Measurements from ENCODE around the gene TDRKH.

The TDRKH gene

GRCh38 chr1:151790071-151790939 lies at the start of gene TDRKH:
Gene TDRKH (minus strand): TSS chr1:151790500. CDS start chr1:151783022, 7,478 bp downstream.
- DNase-seq (ENCODE audit: low spot score): peak; percentile 99

- DNase-seq (ENCODE audit: low spot score): peak; percentile 93
These were observed 49.4 kb upstream of the TDRKH start, which contains the start of gene C2CD4D for GRCh38 chr1:151839457-151840403. Gene C2CD4D (minus strand): TSS chr1:151839820. CDS start chr1:151838989, 831 bp downstream.

GRCh38 chr1:151839082-151839412 lies 48.7 kb upstream of the TDRKH start:
- no peak for DNase-seq (ENCODE audit: low spot score)

GRCh38 chr1:151838222-151839081 lies 48.2 kb upstream of the TDRKH start:
- no peak for DNase-seq (ENCODE audit: low spot score)

- DNase-seq (ENCODE audit: low spot score): no peak
These were observed 47.6 kb upstream of the TDRKH start for GRCh38 chr1:151837884-151838221.

- no peak for DNase-seq (ENCODE audit: low spot score)
These were observed 46.9 kb upstream of the TDRKH start for GRCh38 chr1:151837197-151837596.

GRCh38 chr1:151835596-151835995 lies 45.3 kb upstream of the TDRKH start:
- DNase-seq (ENCODE audit: low spot score): no peak

GRCh38 chr1:151834239-151834638 lies 43.9 kb upstream of the TDRKH start:
- no peak for DNase-seq (ENCODE audit: low spot score)

GRCh38 chr1:151833172-151833900 lies 43.0 kb upstream of the TDRKH start:
- DNase-seq (ENCODE audit: low spot score): peak; percentile 30

GRCh38 chr1:151832318-151832980 lies 42.1 kb upstream of the TDRKH start:
- DNase-seq (ENCODE audit: low spot score): peak; percentile 71

- no peak for DNase-seq (ENCODE audit: low spot score)
These were observed 41.3 kb upstream of the TDRKH start, which contains the start of gene RORC for GRCh38 chr1:151831605-151832004. Gene RORC (minus strand): TSS chr1:151831802. CDS start chr1:151831764, 38 bp downstream.

- DNase-seq (ENCODE audit: low spot score): no peak
These were observed 40.9 kb upstream of the TDRKH start for GRCh38 chr1:151831256-151831591.

GRCh38 chr1:151830055-151830454 lies 39.8 kb upstream of the TDRKH start:
- DNase-seq (ENCODE audit: low spot score): no peak

GRCh38 chr1:151829352-151830046 lies 39.2 kb upstream of the TDRKH start:
- DNase-seq (ENCODE audit: low spot score): no peak

- DNase-seq (ENCODE audit: low spot score): no peak
These were observed 38.6 kb upstream of the TDRKH start for GRCh38 chr1:151828921-151829320.

GRCh38 chr1:151827853-151828252 lies 37.6 kb upstream of the TDRKH start:
- DNase-seq (ENCODE audit: low spot score): no peak

- DNase-seq (ENCODE audit: low spot score): no peak
These were observed 35.7 kb upstream of the TDRKH start for GRCh38 chr1:151825751-151826660.

GRCh38 chr1:151825204-151825603 lies 34.9 kb upstream of the TDRKH start:
- no peak for DNase-seq (ENCODE audit: low spot score)

GRCh38 chr1:151823175-151823574 lies 32.9 kb upstream of the TDRKH start:
- no peak for DNase-seq (ENCODE audit: low spot score)
